NCI-H2227 (cell line): ENCODE results near the gene CACNA1B.
"Not testable (repeated sequence)": the region's sequence is repeated elsewhere in the genome, so short reads cannot be mapped to it uniquely, and the experiment has no call there.

ENCODE experiments used
- DNase-seq: peaks from one replicate; lab custom pipeline; 2025; ENCODE audit not compliant: unreplicated experiment; lab: John Stamatoyannopoulos, UW

CACNA1B gene

DNA sequence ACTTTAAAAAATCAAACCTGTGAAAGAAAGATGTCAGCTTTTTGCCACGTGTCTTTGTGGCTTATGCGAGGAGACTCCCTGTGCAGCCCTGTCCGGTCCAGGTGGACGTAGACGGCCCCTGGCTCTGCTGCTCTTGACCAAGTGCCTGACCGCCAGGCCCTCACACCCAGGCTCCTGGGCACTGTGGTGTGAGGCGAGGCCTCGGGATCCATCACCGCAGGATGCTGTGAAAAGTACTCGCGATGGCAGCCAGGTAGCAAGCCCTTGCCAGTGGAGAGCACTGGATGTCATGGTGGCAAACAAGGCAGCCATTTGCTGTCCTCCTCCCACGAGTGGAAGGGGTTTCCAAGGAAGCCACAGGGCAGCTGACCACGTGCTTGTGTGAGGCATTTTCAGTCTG, 245.1 kb downstream of the CACNA1B start:
- no peak for DNase-seq

DNA sequence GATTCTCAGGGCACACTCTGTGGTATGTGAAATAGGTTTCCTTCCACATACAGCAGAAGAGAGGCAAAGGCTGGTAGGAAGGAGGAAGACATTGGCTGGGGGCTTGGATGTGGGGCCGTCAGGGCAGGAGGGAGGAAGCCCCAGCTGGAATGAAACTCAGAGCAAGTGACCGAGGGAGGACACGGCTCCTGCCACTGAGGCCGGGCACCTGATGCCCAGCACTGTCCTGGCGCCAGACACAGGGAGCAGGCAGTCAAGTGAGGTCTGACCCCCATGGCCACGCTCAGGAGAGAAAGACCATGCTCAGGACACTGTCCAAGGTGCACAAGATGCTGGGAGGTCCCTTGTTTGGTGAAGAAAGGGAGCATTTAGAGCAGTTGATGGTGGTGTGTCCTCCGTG, 245.5 kb downstream of the CACNA1B start:
- no peak for DNase-seq

DNA sequence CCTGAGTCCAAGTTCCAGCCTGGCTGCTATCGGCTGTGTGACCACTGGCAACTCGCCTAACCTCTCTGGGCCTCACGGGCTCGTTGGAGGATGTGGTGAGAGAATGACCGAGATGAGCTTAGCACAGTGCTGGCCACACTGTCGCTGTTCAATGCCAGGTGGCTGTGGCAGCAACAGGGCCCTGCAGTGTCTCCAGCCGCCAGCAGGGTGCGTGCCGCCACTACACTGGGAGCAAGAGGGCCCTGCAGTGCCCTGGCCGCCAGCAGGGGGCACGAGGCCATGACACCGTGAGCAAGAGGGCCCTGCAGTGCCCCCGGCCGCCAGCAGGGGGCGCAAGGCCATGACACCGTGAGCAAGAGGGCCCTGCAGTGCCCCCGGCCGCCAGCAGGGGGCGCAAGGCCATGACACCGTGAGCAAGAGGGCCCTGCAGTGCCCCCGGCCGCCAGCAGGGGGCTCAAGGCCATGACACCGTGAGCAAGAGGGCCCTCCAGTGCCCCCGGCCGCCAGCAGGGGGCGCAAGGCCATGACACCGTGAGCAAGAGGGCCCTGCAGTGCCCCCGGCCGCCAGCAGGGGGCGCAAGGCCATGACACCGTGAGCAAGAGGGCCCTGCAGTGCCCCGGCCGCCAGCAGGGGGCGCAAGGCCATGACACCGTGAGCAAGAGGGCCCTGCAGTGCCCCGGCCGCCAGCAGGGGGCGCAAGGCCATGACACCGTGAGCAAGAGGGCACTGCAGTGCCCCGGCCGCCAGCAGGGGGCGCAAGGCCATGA, 248.7 kb downstream of the CACNA1B start:
- DNase-seq = not testable (repeated sequence)

DNA sequence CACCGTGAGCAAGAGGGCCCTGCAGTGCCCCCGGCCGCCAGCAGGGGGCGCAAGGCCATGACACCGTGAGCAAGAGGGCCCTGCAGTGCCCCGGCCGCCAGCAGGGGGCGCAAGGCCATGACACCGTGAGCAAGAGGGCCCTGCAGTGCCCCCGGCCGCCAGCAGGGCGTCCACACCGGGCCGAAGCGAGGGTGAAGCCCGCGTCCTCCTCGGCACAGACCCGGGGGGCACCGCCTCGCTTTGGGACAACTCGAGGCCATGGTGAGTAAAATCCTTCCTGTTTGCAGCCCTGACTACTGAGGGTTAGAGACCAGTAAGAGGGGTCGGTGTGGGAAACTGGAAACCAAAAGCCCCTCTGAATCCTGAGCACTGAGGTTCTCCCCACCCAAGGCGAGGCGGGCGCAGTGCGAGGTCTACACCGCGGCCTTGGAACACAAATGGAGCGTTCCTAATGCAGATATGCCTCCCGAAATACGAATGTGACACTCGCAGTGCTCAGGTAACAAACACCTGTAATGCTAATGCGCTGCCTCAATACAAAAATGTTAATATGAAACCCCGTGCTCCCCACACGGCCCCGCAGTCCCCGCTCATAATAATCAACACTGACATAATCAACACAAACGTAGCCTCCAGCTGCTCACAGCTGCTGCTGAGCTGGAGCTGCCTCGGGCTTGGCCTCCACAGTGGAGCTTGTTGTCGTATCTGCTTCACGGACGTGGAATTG, 249.4 kb downstream of the CACNA1B start:
- not testable (repeated sequence) for DNase-seq

DNA sequence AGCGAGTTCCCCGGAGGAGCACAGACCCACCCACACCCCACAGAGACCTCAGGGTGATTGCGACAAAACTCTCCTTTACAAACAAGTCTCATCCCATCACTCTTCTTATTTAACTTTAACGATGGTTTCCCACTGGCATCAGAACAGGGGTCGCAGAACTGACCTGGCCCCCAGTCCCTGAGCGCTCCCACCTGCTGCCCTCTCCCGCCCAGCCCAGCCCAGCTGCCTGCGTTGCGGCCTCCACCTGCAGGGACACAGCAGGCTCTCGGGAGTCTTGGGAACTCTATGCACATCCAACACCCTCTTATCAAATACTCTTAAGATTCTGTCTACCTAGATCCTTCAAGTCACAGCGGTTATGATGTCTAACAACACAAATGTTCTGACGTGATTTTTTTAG, 250.4 kb downstream of the CACNA1B start:
- not testable (repeated sequence) for DNase-seq

DNA sequence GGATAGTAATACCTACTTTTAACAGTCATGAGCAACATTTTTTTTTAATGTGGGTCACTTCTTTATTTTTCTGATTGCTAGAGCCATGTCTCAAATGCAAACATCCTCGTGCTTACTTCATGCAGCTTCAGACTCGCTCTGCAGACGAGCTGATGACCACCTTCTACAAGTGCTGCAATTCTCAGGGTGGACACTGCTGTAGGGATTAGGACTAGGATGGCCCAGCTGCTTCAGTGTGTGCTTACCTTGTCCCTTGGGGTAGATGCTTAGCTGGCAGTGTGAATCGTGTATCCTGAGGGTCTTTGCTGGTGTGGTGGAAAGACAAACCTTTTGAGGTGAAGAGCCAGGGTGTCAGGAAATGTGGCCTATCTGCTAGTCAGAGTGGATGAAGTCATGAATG, 251.7 kb downstream of the CACNA1B start:
- not testable (repeated sequence) for DNase-seq

DNA sequence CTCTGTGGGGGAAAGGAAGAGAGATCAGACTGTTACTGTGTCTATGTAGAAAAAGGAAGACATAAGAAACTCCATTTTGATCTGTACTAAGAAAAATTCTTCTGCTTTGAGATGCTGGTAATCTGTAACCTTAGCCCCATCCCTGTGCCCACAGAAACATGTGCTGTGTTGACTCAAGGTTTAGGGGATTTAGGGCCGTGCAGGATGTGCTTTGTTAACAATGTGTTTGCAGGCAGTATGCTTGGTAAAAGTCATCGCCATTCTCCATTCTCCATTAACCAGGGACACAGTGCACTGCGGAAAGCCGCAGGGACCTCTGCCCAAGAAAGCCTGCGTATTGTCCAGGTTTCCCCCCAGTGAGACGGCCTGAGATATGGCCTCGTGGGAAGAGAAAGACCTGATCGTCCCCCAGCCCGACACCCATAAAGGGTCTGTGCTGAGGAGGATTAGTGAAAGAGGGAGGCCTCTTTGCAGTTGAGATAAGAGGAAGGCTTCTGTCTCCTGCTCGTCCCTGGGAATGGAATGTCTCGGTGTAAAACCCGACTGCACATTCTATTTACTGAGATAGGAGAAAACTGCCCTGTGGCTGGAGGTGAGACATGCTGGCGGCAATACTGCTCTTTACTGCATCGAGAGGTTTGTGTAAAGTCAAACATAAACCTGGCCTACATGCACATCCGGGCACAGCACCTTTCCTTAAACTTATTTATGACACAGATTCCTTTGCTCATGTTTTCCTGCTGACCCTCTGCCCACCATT, 255.5 kb downstream of the CACNA1B start:
- DNase-seq = not testable (repeated sequence)

DNA sequence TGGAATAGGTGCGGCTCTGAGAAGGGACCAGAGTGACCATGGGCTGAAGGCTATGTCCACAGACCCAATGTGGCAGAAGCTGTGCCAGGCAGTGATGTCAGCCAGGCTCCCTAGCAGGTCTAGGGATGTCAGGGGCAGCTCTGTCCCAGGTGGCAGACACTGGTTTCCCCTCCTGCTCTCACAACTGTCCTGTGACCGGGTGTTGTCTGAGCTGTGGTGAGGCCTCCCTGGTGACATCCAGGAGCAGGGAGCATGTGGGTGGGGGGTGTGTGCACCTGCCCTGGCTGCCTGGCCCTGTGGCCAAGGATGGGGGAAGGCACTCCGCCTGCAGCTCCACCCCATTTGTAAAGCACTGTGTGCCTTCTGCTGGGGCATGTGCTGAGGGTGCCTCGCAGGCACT, 257.0 kb downstream of the CACNA1B start:
- not testable (repeated sequence) for DNase-seq

DNA sequence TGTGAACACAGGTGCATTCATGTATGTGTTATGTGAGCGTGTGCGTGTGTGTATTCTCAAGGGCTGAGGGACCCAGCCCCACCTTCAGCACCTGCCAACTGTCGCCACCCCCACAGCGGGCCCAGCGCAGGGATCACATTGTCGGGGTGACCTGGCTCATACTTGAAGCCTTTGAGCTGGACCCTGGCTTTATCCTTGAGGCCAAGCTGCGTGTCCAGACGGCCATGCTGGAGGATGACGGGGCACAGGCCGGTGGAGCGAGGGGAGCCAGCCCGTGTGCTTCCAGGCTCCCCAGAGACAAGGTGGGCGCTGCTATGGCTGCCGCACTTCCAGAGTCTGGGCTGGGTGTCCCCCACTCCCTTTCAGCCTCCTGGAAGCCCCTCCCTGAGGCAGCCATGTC, 261.5 kb downstream of the CACNA1B start:
- not testable (repeated sequence) for DNase-seq

DNA sequence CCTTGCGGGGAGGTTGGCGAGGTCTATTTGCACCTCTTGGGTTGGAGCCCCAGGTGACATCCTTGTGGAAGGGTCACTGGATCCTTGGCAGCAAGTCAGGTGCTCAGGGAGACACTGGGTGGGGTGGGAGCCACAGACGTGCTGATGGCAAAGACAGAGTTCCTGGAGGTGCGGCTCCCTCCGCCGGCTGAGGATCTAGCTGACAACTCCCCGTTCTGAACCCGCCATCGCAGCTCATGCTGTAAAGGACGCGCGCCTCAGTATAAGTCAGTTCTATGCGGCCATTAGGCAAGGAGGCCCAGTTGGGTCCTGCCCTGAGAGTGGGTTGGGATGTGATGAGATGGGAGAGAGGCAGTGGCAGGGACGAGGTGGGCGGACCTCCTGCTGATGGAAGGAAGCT, 263.4 kb downstream of the CACNA1B start:
- not testable (repeated sequence) for DNase-seq

DNA sequence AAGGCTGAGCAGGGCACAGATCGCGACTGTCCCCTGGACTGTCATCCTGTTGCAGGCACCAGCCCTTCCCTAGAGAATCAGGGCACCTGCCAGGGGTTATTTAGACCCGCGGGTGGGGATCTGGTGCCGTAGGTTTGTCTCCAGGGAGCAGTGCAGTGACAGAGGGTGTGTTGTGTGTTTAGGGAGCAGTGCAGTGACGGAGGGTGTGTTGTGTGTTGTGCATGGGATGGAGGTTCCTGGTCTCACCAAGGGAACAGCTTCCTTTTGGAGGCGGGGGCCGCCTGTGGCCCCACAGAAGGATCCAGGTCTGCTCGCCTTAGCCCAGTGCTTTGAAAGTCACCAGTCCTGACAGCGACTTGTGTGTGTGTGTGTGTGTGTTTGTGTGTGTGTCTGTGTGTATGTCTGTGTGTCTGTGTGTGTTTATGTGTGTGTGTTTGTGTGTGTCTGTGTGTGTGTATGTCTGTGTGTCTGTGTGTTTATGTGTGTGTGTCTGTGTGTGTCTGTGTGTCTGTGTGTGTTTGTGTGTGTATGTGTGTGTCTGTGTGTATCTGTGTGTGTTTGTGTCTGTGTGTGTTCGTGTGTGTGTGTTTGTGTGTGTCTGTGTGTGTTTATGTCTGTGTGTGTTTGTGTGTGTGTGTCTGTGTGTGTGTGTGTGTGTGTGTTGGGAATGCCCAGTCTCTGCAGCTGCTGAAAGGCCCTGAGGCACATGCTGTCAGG, 265.1 kb downstream of the CACNA1B start:
- DNase-seq = not testable (repeated sequence)

DNA sequence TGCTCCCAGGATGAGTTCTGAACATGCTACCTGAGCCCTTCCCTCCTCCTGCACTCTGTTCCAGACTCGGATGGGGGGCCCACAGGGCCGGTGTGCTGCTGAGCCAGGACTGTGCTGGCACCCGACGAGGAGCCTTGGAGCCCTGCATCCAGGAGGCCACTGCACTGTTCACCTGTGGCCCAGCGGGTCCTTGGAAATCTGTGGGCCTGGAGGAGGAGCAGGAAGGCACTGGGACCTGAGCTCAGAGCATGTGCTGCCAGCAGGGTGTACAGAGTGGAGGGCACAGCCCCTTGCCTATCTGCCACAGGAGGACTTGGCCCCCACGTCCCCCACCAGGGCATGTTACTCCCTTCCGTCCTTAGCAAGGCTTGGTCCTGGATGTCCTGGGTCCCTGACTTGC, 265.9 kb downstream of the CACNA1B start:
- not testable (repeated sequence) for DNase-seq

DNA sequence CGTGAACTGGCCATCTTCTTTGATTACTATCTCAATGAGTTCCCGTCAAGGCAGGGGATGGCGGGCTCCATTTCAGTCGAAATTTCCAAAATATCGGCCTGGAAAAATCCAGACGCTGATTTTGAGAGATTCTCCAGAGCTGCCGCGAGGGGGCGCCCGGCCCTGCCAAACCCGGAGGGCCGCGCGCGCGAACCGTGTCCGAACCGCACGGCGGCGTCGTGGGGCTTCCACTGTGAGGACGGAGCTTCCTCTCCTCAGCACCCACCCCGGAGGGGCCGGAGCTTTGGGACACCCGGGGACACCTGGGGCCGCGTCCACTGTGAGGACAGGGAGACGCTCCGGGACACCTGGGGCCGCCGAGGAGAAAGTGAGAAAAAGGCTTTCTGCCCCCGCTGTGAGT, 270.0 kb downstream of the CACNA1B start:
- DNase-seq = peak; percentile 30

DNA sequence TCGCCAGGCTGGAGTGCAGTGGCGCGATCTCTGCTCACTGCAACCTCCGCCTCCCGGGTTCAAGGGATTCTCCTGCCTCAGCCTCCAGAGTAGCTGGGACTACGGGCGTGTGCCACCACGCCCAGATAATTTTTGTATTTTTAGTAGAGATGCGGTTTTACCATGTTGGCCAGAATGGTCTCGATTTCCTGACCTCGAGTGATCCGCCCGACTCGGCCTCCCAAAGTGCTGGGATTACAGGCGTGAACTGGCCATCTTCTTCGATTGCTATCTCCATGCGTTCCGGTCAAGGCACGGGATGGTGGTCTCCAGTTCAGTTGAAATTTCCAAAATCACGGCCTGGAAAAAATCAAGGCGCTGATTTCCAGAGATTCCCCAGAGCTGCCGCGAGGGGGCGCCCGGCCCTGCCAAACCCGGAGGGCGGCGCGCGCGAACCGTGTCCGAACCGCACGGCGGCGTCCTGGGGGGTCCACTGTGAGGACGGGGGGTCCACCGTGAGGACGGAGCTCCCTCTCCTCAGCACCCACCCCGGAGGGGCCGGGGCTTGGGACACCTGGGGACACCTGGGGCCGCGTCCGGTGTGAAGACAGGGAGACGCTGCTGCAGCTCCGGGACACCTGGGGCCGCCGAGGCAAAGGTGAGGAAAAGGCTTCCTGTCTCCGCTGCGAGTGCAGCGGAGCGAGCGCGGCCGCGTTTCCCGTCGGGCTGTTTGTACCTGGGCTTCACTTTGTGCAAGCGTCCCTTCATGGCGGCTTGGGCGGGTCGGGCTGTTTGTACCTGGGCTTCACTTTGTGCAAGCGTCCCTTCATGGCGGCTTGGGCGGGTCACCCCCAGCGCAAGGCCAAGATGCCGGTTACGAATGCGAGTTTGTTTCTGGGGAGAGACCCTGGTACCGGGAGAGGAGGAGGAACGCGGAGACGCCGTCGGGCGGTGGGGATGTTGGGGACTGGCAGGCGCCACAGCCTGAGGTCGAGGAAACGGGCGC, 272.4 kb downstream of the CACNA1B start:
- peak; percentile 34 for DNase-seq

DNA sequence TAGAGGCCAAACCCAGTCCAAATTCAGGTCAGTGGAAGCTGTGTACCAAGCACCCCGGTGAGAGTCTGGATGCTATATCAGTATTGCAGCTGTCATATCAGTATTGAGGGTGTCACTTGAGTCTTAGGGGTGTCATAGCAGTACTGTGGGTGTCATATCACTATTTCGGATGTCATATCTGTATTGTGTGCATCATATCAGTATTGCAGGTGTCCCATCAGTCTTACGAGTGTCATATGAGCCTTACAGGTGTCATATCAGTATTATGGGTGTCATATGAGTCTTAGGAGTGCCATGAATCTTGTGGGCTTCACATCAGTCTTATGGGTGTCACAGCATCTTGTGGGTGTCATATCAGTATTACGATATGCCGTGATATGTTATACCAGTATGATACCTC, 278.2 kb downstream of the CACNA1B start:
- not testable (repeated sequence) for DNase-seq

DNA sequence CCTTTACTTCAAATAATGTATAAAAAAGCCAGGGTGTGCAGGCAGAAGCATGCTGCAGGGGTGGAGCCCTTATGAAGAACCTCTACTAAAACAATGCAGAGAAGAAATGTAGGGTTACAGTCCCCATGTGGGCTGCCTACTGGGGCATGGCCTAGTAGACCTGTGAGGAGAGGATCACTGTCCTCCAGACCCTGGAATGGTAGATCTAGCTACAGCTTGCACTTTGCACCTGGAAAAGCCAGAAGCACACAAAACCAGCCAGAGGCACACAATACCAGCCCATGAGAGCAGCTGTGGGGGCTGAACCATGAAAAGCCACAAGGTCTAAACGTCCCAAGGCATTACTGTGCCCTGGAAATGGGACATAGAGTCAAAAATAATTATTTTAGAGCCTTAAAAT, 289.2 kb downstream of the CACNA1B start:
- DNase-seq = not testable (repeated sequence)
